ENCODE data around the gene PLA2G15.

DNA sequence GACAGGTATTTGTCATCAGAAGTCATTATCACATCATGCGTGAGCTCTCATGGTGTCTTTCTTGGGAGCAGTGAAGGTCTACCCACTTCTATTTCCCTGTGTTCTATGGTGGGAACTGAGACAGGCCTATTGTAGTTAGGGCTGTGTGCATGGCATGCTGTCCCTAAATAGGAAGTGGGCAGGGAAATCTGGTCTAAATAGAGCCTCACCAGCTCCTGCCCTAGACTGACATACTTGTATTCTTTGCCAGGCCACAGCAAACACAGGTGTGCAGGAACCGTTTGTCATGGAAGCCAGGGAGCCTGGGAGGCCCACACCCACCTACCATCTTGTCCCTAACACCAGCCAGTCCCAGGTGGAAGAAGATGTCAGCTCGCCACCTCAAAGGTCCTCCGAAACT, 29.3 kb downstream of the PLA2G15 start:
- no peak for TF ChIP-seq POLR2AphosphoS5 (IDR thresholded peaks at IDR 0.05)
- TF ChIP-seq POLR2A (IDR thresholded peaks at IDR 0.05), result no peak
- no peak for TF ChIP-seq EP300 (IDR thresholded peaks at IDR 0.05)

Data from gastroesophageal sphincter (tissue), 2 donors.